Breast epithelium (tissue), 4 donors: Measurements from ENCODE around the gene NELL1. TPM values are rescaled to one million over a fixed set of nuclear protein-coding genes. Genes with fewer than 3 reads are reported as not detected.

ENCODE experiments used
- DNase-seq, 2 donors: peaks; one replicate each; pipeline ENCODE4 v3.0.0-alpha.2; 2019; ENCODE audit warnings: low spot score in 2 of 2
- H3K27ac ChIP-seq, 2 donors: fragments of 200-600 bp; sonication (generic) in 1 of 2; one replicate each; pipeline ENCODE4 v1.5.1; 2016 to 2019; ENCODE audit warnings: mild to moderate bottlenecking in 1 of 2
- H3K27me3 ChIP-seq, 2 donors: fragments of 200-600 bp; sonication (generic) in 1 of 2; one replicate each; pipeline versions ENCODE4 v1.5.1 to v1.6.0; 2017 to 2019; ENCODE audit warnings: control low read depth in 1 of 2, mild to moderate bottlenecking in 1 of 2
- H3K36me3 ChIP-seq: fragments of 200-600 bp; one replicate; pipeline ENCODE4 v1.5.1; 2019
- H3K4me1 ChIP-seq, 2 donors: fragments of 200-600 bp; sonication (generic); one replicate each; pipeline ENCODE4 v1.5.1; 2016 to 2019; ENCODE audit warnings: control low read depth in 1 of 2
- H3K4me3 ChIP-seq, 3 donors: fragments of 200-600 bp; sonication (generic); 1 replicate in 2 of 3; 2 replicates in 1 of 3; pipeline ENCODE4 v1.5.1; 2016 to 2019; ENCODE audit warnings: mild to moderate bottlenecking in 3 of 3, moderate library complexity in 2 of 3
- H3K9me3 ChIP-seq, 2 donors: fragments of 200-600 bp; sonication (generic) in 1 of 2; one replicate each; pipeline ENCODE4 v1.5.1; 2016 to 2019; ENCODE audit warnings: control low read depth in 1 of 2
- POLR2A ChIP-seq: fragments of 450-650 bp; IDR thresholded peaks from one replicate; pipeline ENCODE4 v1.6.1; 2016; ENCODE audit warnings: antibody characterized with exemption, mild to moderate bottlenecking, moderate library complexity
- POLR2AphosphoS5 ChIP-seq, 3 donors: sonication (generic); formaldehyde crosslinking; IDR thresholded peaks; one replicate each; pipeline ENCODE4 v1.6.1; 2017; ENCODE audit warnings: antibody characterized with exemption in 3 of 3
- intact Hi-C: fragments of 100-400 bp; cut with DNase I; formaldehyde crosslinking; loops from one replicate; pipeline ENCODE4 v1.15.1; 2023; ENCODE audit warnings: low total_unique reads
- total RNA-seq, 3 donors: library from RNA; depleted of rRNA; stranded (reverse); fragments of >200 nt; gene quantifications; one replicate each; pipeline ENCODE4 v1.1.0, GENCODE V29; 2016
- TF ChIP-seq, protein P1 (sequence below), 3 donors: fragments of 450-650 bp; IDR thresholded peaks; one replicate each; pipeline ENCODE4 v1.5.1; 2016 to 2017; ENCODE audit warnings: antibody characterized with exemption in 3 of 3, mild to moderate bottlenecking in 3 of 3, moderate library complexity in 3 of 3

NELL1 gene
- total RNA-seq, 3 donors from 2014 or later, result 0.15 TPM; not detected in 2

DNA sequence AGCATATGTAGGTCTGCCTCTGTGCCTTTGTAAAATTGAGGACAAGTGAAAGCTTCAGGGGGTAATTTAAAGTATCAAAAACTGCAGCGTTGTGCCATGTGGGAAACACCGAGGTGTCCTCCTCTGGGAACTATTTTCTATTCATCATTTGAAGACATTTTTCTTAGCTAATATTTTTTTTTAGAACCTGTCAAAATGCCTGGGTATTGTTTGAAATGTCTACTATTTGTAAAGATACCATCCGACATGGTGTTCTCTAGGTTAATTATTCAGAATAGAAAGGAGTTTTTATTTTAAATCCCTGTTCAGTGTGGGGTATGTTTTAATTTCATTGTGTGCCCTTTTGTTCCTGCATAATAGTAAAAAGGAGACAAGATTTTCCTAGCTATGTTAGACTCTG, 490.8 kb downstream of the NELL1 start:
- Histone ChIP-seq H3K27ac (no peak overlapping the region), H3K36me3 (no peaks in the 10 kb centered on the region), H3K4me3 (no peak overlapping the region), H3K27me3 (no peaks in the 10 kb centered on the region), H3K4me1 (no peaks in the 10 kb centered on the region), H3K9me3 (no peaks in the 10 kb centered on the region)
- DNase-seq, result no peak
- TF ChIP-seq, protein P1, sequence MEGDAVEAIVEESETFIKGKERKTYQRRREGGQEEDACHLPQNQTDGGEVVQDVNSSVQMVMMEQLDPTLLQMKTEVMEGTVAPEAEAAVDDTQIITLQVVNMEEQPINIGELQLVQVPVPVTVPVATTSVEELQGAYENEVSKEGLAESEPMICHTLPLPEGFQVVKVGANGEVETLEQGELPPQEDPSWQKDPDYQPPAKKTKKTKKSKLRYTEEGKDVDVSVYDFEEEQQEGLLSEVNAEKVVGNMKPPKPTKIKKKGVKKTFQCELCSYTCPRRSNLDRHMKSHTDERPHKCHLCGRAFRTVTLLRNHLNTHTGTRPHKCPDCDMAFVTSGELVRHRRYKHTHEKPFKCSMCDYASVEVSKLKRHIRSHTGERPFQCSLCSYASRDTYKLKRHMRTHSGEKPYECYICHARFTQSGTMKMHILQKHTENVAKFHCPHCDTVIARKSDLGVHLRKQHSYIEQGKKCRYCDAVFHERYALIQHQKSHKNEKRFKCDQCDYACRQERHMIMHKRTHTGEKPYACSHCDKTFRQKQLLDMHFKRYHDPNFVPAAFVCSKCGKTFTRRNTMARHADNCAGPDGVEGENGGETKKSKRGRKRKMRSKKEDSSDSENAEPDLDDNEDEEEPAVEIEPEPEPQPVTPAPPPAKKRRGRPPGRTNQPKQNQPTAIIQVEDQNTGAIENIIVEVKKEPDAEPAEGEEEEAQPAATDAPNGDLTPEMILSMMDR (IDR thresholded peaks at IDR 0.05), result no peak
- TF ChIP-seq POLR2AphosphoS5 (IDR thresholded peaks at IDR 0.05) (no peak), POLR2A (no peak)
- intact Hi-C loops, result no loop called here

DNA sequence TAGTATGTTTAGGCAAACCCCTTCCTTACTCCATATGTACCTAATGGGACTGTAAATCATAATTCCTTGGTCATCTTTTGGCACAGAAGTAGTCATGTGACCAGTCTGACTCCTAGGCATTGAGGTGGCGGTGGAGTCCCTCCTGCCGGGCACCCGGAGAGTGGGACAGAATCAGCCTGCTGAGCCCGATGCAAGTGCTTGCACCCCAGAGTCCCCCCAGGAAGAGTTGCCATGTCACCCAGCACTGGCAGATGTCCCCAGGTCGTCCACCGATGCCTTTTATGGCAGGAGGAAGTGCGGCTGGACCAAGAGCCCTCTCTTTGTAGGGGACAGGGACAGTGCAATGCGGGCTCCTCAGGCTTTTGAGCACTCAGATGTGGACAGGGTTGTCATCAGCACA, 500.3 kb downstream of the NELL1 start:
- Histone ChIP-seq H3K4me3 (no peak overlapping the region), H3K9me3 (no peaks in the 10 kb centered on the region), H3K36me3 (no peaks in the 10 kb centered on the region), H3K4me1 (no peaks in the 10 kb centered on the region), H3K27ac (no peak overlapping the region), H3K27me3 (no peaks in the 10 kb centered on the region)
- DNase-seq, result no peak
- no peak for TF ChIP-seq POLR2A
- intact Hi-C loops, result no loop called here

DNA sequence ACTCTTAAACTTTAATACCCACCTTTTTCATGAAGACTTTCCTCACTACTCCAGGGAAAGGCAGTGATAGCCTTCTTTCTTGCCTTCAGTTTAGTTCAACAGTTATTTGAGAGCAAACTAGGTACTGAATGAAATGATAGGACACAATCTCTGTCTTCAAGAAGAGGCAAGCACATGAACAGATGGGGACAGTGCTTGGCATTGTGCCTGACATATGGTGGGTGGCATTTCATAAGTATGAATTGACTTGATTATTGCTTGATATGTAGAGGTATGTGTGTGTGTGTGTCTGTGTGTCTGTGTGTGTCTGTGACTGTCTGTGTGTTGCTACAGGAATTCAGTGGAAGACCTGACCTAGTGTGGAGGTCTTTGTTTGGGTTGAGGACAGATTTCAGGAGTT, 504.1 kb downstream of the NELL1 start:
- TF ChIP-seq POLR2A, result no peak
- no peak for TF ChIP-seq POLR2AphosphoS5 (IDR thresholded peaks at IDR 0.05)
- TF ChIP-seq, protein P1 (IDR thresholded peaks at IDR 0.05), result no peak
- H3K27me3 ChIP-seq, result no peaks in the 10 kb centered on the region
- intact Hi-C loops, result no loop called here
- no peak overlapping the region for H3K27ac ChIP-seq
- H3K4me3 ChIP-seq, result no peak overlapping the region
- no peaks in the 10 kb centered on the region for H3K36me3 ChIP-seq
- H3K4me1 ChIP-seq, result no peaks in the 10 kb centered on the region
- no peaks in the 10 kb centered on the region for H3K9me3 ChIP-seq
- DNase-seq, result no peak

DNA sequence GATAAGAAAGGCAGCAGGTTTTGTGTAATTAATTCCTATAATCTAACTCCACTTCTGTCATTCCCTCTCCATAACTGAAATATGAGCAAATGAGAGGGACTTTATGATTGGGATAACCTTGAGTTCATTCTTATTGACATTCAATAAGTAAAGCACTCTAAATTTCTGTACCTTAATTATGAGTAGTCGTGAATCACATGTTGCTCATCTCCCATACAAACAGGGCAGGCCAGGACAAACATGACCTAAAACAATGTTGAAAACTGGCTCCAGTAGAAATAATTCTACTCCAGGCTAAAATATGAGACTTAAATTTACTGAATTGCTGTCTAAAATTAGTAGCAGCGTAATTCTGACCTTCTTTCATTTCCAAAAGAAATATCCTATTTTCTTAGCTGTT, 505.4 kb downstream of the NELL1 start:
- Histone ChIP-seq H3K27ac (no peak overlapping the region), H3K36me3 (no peaks in the 10 kb centered on the region), H3K9me3 (no peaks in the 10 kb centered on the region), H3K4me1 (no peaks in the 10 kb centered on the region), H3K27me3 (no peaks in the 10 kb centered on the region), H3K4me3 (no peak overlapping the region)
- no peak for DNase-seq
- intact Hi-C loops, result no loop called here
- TF ChIP-seq, protein P1 (IDR thresholded peaks at IDR 0.05), result no peak
- no peak for TF ChIP-seq POLR2AphosphoS5 (IDR thresholded peaks at IDR 0.05)
- no peak for TF ChIP-seq POLR2A

DNA sequence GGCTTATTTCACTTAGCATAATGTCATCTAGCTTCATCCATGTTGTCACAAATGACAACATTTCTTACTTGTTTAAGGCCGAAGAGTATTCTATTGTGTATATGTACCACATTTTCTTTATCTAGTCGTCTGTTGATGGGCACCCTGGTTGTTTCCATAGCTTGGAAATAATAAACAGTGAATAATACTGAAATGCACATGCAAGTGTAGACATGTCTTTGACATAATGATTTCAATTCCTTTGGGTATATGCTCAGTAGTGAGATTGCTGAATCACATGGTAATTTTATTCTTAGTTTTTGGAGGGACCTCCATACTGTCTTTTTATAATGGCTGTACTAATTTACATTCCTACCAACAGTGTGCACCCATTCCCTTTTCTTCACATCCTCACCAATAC, 508.0 kb downstream of the NELL1 start:
- H3K4me3 ChIP-seq, result no peak overlapping the region
- intact Hi-C loops, result no loop called here
- DNase-seq, result no peak
- no peaks in the 10 kb centered on the region for H3K9me3 ChIP-seq
- TF ChIP-seq POLR2A, result no peak
- TF ChIP-seq POLR2AphosphoS5 (IDR thresholded peaks at IDR 0.05), result no peak
- TF ChIP-seq, protein P1 (IDR thresholded peaks at IDR 0.05), result no peak
- no peak overlapping the region for H3K27ac ChIP-seq
- H3K36me3 ChIP-seq, result no peaks in the 10 kb centered on the region
- H3K4me1 ChIP-seq, result no peaks in the 10 kb centered on the region
- H3K27me3 ChIP-seq, result no peaks in the 10 kb centered on the region

DNA sequence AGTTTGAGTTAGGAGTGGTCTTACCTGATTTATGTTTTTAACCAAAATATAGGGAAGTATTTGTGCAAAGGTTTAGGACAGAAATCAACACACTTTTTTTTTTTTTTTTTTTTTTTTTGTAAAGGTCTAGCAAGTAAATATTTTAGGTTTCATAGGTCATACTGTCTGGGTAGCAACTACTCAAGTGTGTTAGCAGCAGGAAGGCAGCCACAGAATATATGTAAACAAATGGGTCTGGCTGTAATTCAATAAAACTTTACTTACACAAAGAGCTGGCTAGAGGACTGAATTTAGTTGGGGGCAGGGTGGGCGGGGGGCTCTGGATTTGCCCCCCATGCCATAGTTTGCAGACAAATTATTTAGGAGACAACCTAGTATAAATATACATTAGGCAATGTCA, 510.4 kb downstream of the NELL1 start:
- Histone ChIP-seq H3K9me3 (no peaks in the 10 kb centered on the region), H3K4me1 (no peaks in the 10 kb centered on the region), H3K27ac (no peak overlapping the region), H3K36me3 (no peaks in the 10 kb centered on the region), H3K4me3 (no peak overlapping the region), H3K27me3 (no peaks in the 10 kb centered on the region)
- intact Hi-C loops, result no loop called here
- TF ChIP-seq, protein P1 (IDR thresholded peaks at IDR 0.05), result no peak
- no peak for TF ChIP-seq POLR2AphosphoS5 (IDR thresholded peaks at IDR 0.05)
- TF ChIP-seq POLR2A, result no peak
- no peak for DNase-seq
